GM19395 (cell line): ENCODE measurements around the gene KIF5B.
"Not testable (repeated sequence)": the region's sequence is repeated elsewhere in the genome, so short reads cannot be mapped to it uniquely, and the experiment has no call there.

Source experiments
- ATAC-seq: cut with Tn5 transposase; IDR thresholded peaks from one replicate; pipeline ENCODE4 v1.9.1; 2021; ENCODE audit warnings: mild to moderate bottlenecking, moderate library complexity; ENCODE audit not compliant: unreplicated experiment

Gene KIF5B

DNA sequence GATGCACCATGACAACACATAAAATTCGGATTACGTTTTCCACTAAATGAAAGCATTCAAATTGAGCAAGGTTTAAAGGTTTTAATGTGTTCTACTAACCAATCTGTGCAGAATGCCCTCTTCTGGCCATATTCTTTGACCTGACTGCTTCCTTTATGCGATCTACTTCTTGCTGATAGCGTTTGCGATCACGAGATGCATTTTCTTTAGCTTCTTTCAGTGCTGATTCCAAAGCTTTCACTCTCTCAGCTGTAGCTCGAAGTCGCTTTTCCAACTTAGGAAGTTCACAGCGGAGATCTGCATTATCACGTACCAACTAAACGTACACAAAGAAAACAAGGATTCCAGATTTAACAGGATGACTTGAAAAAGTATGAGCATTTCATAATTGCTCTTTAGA is 39.2 kb downstream of the KIF5B start:
- ATAC-seq = no peak

GRCh38 chr10:32015386-32015785 is 40.8 kb downstream of the KIF5B start:
- no peak for ATAC-seq

DNA sequence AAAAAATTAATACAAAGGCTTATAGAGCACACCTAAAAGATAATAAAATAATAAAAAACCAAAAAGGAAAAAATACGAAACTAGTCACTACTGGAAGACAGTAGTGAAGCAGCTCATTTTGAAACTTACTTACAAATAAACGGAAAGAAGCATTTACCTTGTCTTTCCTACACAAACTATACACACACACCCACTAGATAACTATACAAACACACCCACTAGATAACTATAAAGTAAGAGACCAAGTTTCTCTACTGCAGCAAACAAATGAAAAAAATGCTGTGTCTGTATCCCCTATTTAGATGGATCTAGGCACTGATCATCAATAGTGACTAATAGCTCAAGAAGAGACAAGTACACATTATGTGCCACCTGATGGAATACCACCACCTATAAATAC is 49.2 kb downstream of the KIF5B start:
- no peak for ATAC-seq

DNA sequence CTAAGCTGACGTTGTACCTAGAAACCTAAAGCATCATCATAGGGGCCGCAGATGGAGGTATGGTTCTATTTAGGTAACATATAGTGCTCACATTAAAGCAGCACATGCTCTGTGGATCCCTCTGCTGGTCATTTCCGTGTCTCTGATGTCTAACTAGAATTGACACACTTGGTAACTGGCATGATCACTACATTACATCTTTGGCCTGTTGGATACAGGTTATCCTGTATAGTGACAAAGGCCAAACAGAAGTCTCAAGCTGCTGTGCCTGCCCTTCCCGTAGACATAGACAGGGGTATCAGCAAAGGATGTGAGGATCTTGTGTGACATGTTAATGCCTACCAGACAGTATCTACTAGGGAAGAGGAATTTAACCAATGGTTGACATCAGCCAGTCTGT is 51.2 kb downstream of the KIF5B start:
- peak; percentile 74 for ATAC-seq

DNA sequence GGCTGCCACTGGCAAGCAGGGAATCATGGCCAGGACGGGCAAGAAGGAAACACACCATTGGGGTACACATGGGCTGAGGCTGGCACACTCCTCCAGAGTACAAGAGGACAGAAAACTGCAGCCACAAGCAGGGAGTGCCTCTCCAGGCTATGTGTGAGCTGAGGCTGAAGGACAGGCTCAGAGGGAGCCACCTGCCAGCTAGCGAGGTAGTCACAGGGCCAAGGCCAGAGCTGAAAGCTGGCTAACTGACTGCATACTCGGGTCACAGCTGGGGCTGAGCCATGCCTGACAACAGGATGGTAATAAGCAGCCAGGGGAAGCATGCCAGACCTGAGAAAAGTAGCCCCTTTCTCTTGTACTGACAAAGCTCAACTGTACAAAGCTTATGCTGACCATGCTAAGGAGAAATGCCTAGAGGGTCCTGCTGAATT is 52.0 kb downstream of the KIF5B start:
- ATAC-seq = no peak

GRCh38 chr10:32002531-32002930 is 53.7 kb downstream of the KIF5B start:
- ATAC-seq = no peak

DNA sequence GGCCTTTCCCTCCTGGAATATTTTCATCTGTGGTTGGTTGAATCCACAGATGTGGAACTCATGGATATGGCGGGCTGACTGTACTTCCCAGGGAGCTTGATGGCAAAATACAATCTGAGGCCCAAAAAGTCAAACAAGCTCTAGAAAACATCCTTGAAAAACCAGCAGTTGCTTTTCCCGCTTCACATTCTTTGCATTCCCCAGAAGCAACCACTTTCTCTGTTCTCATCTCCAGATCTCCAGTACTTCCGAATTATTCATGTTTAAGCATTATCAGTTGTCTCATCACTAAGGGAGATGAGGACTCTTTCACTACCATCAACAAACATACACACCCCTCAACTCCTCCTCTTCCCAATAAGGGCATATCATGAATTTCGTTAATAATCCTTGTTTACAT is 55.3 kb downstream of the KIF5B start:
- ATAC-seq = no peak

- ATAC-seq = no peak
These were observed 56.4 kb downstream of the KIF5B start for GRCh38 chr10:31999836-32000235.

- ATAC-seq = no peak
These were observed 57.1 kb downstream of the KIF5B start for GRCh38 chr10:31999070-31999660.

DNA sequence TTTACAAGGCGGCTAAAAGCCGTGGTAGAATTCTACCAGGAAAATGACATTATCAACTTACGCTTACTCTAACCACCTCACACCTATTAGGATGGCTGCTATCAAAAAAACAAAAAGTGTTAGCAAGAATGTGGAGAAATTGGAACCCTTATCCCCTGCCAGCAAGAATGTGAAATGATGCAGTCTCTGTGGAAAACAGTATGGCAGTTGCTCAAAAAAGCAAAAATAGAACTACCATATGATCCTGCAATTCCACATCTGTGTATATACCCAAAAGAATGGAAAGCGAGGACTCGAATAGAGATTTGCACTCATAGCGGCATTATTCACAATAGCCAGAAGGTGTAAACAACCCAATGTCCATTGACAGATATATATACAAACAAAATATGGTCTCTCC is 61.3 kb downstream of the KIF5B start:
- ATAC-seq = no peak

DNA sequence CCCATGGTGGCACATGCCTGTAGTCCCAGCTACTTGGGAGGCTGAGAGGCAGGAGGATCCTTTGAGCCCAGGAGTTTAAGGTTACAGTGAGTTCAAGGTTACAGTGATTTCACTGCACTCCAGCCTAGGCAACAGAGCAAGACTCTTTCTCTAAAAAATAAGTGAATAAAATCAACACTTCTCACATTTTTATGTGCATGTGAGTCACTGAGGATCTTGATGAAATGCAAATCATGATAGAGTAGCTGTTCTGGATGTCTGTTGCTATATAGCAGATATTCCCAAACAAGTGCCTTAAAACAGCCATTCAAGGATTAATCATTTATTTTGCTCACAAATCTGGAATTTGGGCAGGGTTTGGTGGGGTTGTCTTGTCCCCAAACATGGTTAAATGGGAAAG is 65.3 kb downstream of the KIF5B start:
- ATAC-seq = no peak

DNA sequence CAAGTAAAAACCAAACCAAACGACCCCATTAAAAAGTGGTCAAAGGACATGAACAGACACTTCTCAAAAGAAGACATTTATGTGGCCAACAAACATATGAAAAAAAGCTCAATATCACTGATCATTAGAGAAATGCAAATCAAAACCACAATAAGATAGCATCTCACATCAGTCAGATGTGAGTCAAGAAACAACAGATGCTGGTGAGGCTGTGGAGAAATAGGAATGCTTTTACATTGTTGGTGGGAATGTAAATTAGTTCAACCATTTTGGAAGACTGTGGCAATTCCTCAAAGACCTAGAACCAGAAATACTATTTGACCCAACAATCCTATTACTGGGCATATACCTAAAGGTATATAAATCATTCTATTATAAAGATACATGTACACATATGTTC is 68.4 kb downstream of the KIF5B start:
- not testable (repeated sequence) for ATAC-seq

GRCh38 chr10:31982111-31982510 is 74.1 kb downstream of the KIF5B start:
- ATAC-seq = no peak

DNA sequence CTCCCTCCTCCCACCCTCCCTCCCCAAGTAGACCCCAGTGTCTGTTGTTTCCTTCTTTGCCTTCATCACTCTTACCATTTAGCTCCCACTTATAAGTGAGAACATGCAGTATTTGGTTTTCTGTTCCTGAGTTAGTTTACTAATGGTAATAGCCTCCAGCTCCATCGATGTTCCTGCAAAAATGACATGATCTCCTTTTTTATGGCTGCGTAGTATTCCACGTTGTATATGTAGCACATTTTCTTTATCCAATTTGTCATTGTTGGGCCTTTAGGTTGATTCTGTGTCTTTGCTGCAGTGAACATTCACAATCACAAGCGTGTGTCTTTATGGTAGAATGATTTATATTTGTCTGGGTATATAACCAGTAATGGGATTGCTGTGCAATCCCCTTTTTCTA is 75.8 kb downstream of the KIF5B start:
- no peak for ATAC-seq

DNA sequence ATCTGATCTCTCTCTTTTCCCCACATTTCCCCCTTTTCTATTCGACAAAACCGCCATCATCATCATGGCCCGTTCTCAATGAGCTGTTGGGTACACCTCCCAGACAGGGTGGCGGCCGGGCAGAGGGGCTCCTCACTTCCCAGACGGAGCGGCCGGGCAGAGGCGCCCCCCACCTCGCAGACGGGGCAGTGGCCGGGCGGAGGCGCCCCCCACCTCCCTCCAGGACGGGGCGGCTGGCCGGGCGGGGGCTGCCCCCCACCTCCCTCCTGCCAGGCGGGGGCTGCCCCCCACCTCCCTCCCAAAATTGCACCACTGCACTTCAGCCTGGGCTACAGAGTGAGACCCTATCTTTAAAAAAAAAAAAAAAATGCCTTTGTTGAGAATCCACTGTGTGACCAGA is 77.2 kb downstream of the KIF5B start:
- not testable (repeated sequence) for ATAC-seq

DNA sequence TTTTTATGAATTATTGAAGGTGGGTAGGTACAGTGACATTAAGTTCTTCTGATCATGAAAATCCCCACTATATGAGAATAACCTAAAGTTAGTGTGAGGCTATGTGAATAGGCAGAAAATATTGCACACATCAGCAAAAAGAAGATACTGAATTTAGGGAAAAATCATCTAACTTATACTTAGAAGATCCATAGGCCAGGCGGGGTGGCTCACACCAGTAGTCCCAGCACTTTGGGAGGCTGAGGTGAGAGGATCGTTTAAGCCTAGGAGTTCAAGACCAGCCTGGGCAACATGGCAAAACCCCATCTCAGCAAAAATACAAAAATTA is 78.1 kb downstream of the KIF5B start:
- no peak for ATAC-seq

DNA sequence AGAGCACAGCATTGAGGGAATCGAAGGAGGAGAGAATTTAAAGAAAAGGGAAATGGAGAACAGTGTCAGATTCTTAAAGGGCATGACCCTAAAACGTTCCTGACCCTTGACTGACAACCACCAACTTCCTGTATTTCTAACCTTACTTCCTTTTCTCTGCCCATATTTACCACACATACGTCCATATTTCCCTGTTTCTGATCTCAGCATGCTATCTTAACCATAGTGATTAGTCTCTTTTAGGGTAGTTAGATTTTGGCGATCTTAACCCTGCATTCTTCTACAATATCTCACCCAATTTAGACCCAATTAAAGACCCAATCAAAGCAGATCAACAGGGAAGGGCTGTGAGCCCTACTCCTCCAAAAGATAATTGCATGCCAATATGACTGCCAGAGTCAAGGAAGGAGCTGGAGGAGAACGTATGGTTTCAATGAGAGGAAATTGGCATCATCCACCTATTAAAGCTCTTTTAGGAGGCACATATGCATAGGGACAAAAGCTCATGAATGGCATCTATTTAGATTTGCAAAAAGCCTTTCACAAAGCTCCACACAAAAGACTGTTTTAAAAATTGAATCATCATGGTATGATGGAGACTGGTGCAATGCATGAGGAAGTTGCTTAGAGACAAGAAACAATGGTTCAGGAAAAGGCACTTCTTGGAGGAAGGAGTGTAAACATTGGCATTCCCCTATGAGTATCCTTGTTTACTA is 78.6 kb downstream of the KIF5B start:
- ATAC-seq = no peak

GRCh38 chr10:31975157-31975765 is 81.0 kb downstream of the KIF5B start:
- ATAC-seq = no peak

- ATAC-seq = no peak
These were observed 81.6 kb downstream of the KIF5B start for GRCh38 chr10:31974434-31975124.

GRCh38 chr10:31972519-31973041 is 83.6 kb downstream of the KIF5B start:
- no peak for ATAC-seq

GRCh38 chr10:31969847-31970246 is 86.4 kb downstream of the KIF5B start:
- ATAC-seq = not testable (repeated sequence)

GRCh38 chr10:31963589-31963980 is 92.6 kb downstream of the KIF5B start:
- no peak for ATAC-seq
